HepG2 (cell line): ENCODE measurements around the gene BRAF. TPM values are rescaled to one million over a fixed set of nuclear protein-coding genes. Genes with fewer than 3 reads are reported as not detected.

Experiments
- ATAC-seq: fragments of 200-7000 bp; cut with Tn5 transposase; 3 replicates; pipeline ENCODE4 v1.9.1; 2020; ENCODE audit warnings: mild to moderate bottlenecking, moderate library complexity
- BruUV-seq: library from RNA; stranded (reverse); fragments of 400-500 nt; replicated peaks from 2 replicates; lab custom pipeline; 2021; lab: Mats Ljungman, UMichigan
- CTCF ChIA-PET: fragments of 300-600 bp; formaldehyde crosslinking; extraction: SDS; loops from one replicate; lab custom pipeline; 2021; ENCODE audit warnings: low total read pairs, inconsistent platforms, low intra/inter-chr PET ratio; lab: Yijun Ruan, JAX
- POLR2A ChIA-PET: fragments of 350-600 bp; sonication (Branson Sonifier 250); formaldehyde crosslinking; loops from one replicate; lab custom pipeline; 2020; ENCODE audit warnings: antibody characterized with exemption, inconsistent platforms; lab: Yijun Ruan, JAX
- DNase-seq: peaks from one replicate; pipeline ENCODE4 v3.0.0-alpha.2; 2015; ENCODE audit warnings: low spot score
- FAIRE-seq: peaks from 3 replicates; lab custom pipeline; 2011; peaks lifted over from hg19 to GRCh38; lab: Jason Lieb, UNC
- H2AFZ ChIP-seq: one replicate; pipeline ENCODE4 v1.6.1; 2011; ENCODE audit warnings: low read length, inconsistent platforms
- H3K27ac ChIP-seq: fragments of 300-600 bp; 3 replicates; pipeline ENCODE4 v1.8.0; 2011; ENCODE audit warnings: mixed run types, mild to moderate bottlenecking, mixed read lengths, low read length, inconsistent platforms; ENCODE audit not compliant: insufficient read depth; ENCODE audit errors: extremely low read length
- H3K27me3 ChIP-seq, 2 experiments: fragments of 200-600 bp in 1 of 2; 2 replicates in 1 of 2; 3 replicates in 1 of 2; pipeline versions ENCODE4 v1.6.0 to v1.8.0; 2011; ENCODE audit warnings: low read length in 2 of 2, mild to moderate bottlenecking in 2 of 2, moderate library complexity in 2 of 2, inconsistent platforms in 1 of 2; ENCODE audit not compliant: insufficient read depth in 2 of 2, control insufficient read depth in 1 of 2
- H3K36me3 ChIP-seq, 2 experiments: fragments of 200-600 bp in 1 of 2; replicated peaks in 1 of 2; 2 replicates in 1 of 2; 3 replicates in 1 of 2; pipeline versions ENCODE4 v1.5.1 to v1.8.0; 2011; ENCODE audit warnings: low read length in 2 of 2, inconsistent platforms in 1 of 2; ENCODE audit not compliant: insufficient read depth in 2 of 2, control insufficient read depth in 1 of 2
- H3K4me1 ChIP-seq: 2 replicates; pipeline ENCODE4 v1.5.1; 2012; ENCODE audit warnings: low read length, inconsistent platforms; ENCODE audit not compliant: insufficient read depth
- H3K4me2 ChIP-seq: 2 replicates; pipeline ENCODE4 v1.6.0; 2011; ENCODE audit warnings: low read depth, low read length, inconsistent platforms
- H3K4me3 ChIP-seq, 3 experiments: fragments of 200-600 bp in 1 of 3; sonication (generic), shearing (Covaris generic) in 1 of 3; replicated peaks in 1 of 3; 2 replicates each; pipeline ENCODE4 v1.5.1; 2011 to 2016; ENCODE audit warnings: low read length in 3 of 3, inconsistent platforms in 2 of 3, low read depth in 2 of 3, mild to moderate bottlenecking in 2 of 3, control low read depth in 1 of 3, mixed read lengths in 1 of 3; ENCODE audit not compliant: insufficient read depth in 1 of 3
- H3K79me2 ChIP-seq: one replicate; pipeline ENCODE4 v1.6.1; 2011; ENCODE audit warnings: low read length, inconsistent platforms; ENCODE audit not compliant: insufficient read depth
- H3K9ac ChIP-seq: 2 replicates; pipeline ENCODE4 v1.6.0; 2011; ENCODE audit warnings: mild to moderate bottlenecking, low read depth, low read length, inconsistent platforms; ENCODE audit not compliant: insufficient read depth
- H3K9me3 ChIP-seq: 2 replicates; pipeline ENCODE4 v1.5.1; 2012; ENCODE audit warnings: mild to moderate bottlenecking, low read length
- H4K20me1 ChIP-seq: 2 replicates; pipeline ENCODE4 v1.6.0; 2011; ENCODE audit warnings: inconsistent platforms, mild to moderate bottlenecking, low read length, moderate library complexity; ENCODE audit not compliant: insufficient read depth
- CREM ChIP-seq, 2 experiments: sonication (generic) in 1 of 2; formaldehyde crosslinking in 1 of 2; IDR thresholded peaks; 2 replicates each; pipeline versions ENCODE4 v1.4.0 to v1.6.1; 2016 to 2020; ENCODE audit warnings: antibody characterized with exemption in 1 of 2, mild to moderate bottlenecking in 1 of 2, missing genetic modification reagents in 1 of 2
- HINFP ChIP-seq: sonication (generic); formaldehyde crosslinking; IDR thresholded peaks from 2 replicates; pipeline ENCODE4 v1.4.0; 2020; ENCODE audit warnings: low read depth, mild to moderate bottlenecking, missing genetic modification reagents
- IRF1 ChIP-seq: sonication (generic); formaldehyde crosslinking; IDR thresholded peaks from 2 replicates; pipeline ENCODE4 v1.4.0; 2020; ENCODE audit warnings: low read depth, mild to moderate bottlenecking, missing genetic modification reagents
- MTF1 ChIP-seq: sonication (generic); formaldehyde crosslinking; IDR thresholded peaks from 2 replicates; pipeline ENCODE4 v1.5.0; 2020; ENCODE audit warnings: missing genetic modification reagents
- SCMH1 ChIP-seq: sonication (generic); formaldehyde crosslinking; IDR thresholded peaks from 2 replicates; pipeline ENCODE4 v1.9.0; 2021; ENCODE audit warnings: missing genetic modification reagents, mild to moderate bottlenecking, borderline replicate concordance
- ZNF691 ChIP-seq: sonication (generic); formaldehyde crosslinking; IDR thresholded peaks from 2 replicates; pipeline ENCODE4 v1.4.0; 2020; ENCODE audit warnings: missing genetic modification reagents, low read depth, mild to moderate bottlenecking, borderline replicate concordance
- ZNF781 ChIP-seq: sonication (generic); formaldehyde crosslinking; IDR thresholded peaks from 2 replicates; pipeline ENCODE4 v1.5.1; 2020; ENCODE audit warnings: borderline replicate concordance, mild to moderate bottlenecking, missing genetic modification reagents; ENCODE audit errors: not compliant biosample characterization
- WGBS: methylation state at CpG from one replicate; pipeline ENCODE4 v1.1.6; 2017; ENCODE audit warnings: low lambda C conversion rate; 5-methylcytosine and 5-hydroxymethylcytosine counted together
- in situ Hi-C: cut with HindIII; loops from 2 replicates; pipeline ENCODE4 v1.10.0; 2017; ENCODE audit warnings: low pct_unique_long_range_greater_than_20kb; ENCODE audit not compliant: extremely low pct_ligation_motif_present
- intact Hi-C: fragments of 100-400 bp; cut with micrococcal nuclease; formaldehyde crosslinking; loops from one replicate; pipeline ENCODE4 v1.10.0; 2022; ENCODE audit not compliant: unreplicated experiment
- polyA plus RNA-seq, 8 experiments: library from polyadenylated mRNA; depleted of rRNA in 3 of 8; stranded (reverse) in 7 of 8; unstranded in 1 of 8; fragments of >200 nt; fragmentation: Illumina TruSeq in 4 of 8; extraction: Trizol in 4 of 8; gene quantifications; 2 replicates each; pipeline versions ENCODE4 v1.2.1 to v1.2.3, GENCODE V29; 2011 to 2016; ENCODE audit warnings: low read depth in 4 of 8, missing spikeins in 1 of 8, mixed read lengths in 1 of 8; ENCODE audit not compliant: insufficient read depth in 1 of 8
- total RNA-seq, 5 experiments: library from RNA; depleted of rRNA; stranded (reverse); fragments of >200 nt; fragmentation: Illumina TruSeq; extraction: Trizol; gene quantifications; 2 replicates each; pipeline ENCODE4 v1.2.3, GENCODE V29; 2016; ENCODE audit warnings: low read depth in 1 of 5
- TF ChIP-seq, protein P1 (sequence below): sonication (generic); formaldehyde crosslinking; IDR thresholded peaks from 2 replicates; pipeline ENCODE4 v1.4.0; 2020; ENCODE audit warnings: missing genetic modification reagents

BRAF gene
- total and polyA plus RNA-seq, 2 of the 13 experiments (the other 11 are each of a cell fraction or from before 2014, with no cell fraction given): 12.5 to 13.4 TPM

DNA sequence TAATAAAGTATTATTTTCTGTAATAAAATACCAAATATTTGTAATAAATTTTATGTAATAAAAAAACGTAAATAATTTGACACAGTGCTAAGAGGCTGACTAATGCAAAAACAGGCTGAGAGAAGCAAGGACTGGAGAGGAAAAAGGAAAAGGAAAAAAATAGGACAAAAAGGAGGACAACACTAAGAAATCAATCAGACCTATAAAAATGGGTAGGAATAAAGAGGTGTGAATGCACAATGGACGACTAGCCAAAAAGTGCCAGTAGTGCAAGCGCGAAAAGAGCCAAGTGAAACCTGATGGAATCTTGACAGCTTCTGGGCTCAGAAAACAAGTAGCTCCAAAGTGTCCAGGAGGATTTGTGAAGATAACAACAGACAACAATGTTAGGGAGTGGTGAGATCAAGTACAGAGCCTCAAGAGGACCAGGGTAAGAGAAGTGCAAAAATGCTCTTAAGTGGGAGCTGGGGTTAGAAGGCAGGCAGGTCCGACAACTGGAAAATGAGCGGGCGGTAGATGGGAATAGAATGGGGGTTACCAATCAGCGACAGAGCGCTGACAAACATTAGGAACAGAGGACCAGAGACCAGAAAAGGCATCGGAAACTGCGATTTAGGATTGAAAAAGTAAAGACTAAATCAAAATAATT, 1.2 kb downstream of the BRAF start:
- peak; percentile 54 for ATAC-seq
- H3K79me2 ChIP-seq: peaks cover 53% of the 10 kb centered on the region
- peaks cover 45% of the 10 kb centered on the region for H3K4me1 ChIP-seq
- H3K9ac ChIP-seq: peak overlapping the region; percentile 92
- in situ Hi-C loops: no loop called here
- H3K27ac ChIP-seq: peak overlapping the region; percentile 97
- H4K20me1 ChIP-seq: 0 out of 2 replicates have a peak, but pooled peaks cover 7% of the 10 kb centered on the region
- H3K27me3 ChIP-seq: no peaks in the 10 kb centered on the region; a peak in 1 of 5 replicates
- no TSS peak for BruUV-seq
- H3K4me3 ChIP-seq: peak overlapping the region; percentile 84 to 92 (median 90)
- intact Hi-C loops: loop anchor here (1.0 to 5.0 kb wide), 4 partner anchors 41 to 112 kb away; partner anchors contain the start of gene MRPS33
- no peaks in the 10 kb centered on the region for H3K9me3 ChIP-seq
- no peak for TF ChIP-seq SCMH1 (CRISPR knock-in tag)
- no peak for TF ChIP-seq ZNF781
- no peak for TF ChIP-seq CREM (IDR thresholded peaks at IDR 0.05)
- no peak for TF ChIP-seq CREM (CRISPR knock-in tag; IDR thresholded peaks at IDR 0.05)
- TF ChIP-seq HINFP (CRISPR knock-in tag): 0 out of 2 replicates have a peak, but pooled peaks have one; percentile 26
- TF ChIP-seq, protein P1, sequence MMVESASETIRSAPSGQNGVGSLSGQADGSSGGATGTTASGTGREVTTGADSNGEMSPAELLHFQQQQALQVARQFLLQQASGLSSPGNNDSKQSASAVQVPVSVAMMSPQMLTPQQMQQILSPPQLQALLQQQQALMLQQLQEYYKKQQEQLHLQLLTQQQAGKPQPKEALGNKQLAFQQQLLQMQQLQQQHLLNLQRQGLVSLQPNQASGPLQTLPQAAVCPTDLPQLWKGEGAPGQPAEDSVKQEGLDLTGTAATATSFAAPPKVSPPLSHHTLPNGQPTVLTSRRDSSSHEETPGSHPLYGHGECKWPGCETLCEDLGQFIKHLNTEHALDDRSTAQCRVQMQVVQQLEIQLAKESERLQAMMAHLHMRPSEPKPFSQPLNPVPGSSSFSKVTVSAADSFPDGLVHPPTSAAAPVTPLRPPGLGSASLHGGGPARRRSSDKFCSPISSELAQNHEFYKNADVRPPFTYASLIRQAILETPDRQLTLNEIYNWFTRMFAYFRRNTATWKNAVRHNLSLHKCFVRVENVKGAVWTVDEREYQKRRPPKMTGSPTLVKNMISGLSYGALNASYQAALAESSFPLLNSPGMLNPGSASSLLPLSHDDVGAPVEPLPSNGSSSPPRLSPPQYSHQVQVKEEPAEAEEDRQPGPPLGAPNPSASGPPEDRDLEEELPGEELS (CRISPR knock-in tag): peak; percentile 19; the same call in 1 of the 2 replicates
- TF ChIP-seq MTF1 (CRISPR knock-in tag): no peak
- TF ChIP-seq ZNF691: no peak
- no peak for TF ChIP-seq IRF1
- TF ChIP-seq, all 625 proteins: peak for 2
- Histone ChIP-seq H3K36me3 (no peaks in the 10 kb centered on the region), H2AFZ (no peak overlapping the region), H3K4me2 (peak overlapping the region; percentile 97)
- no peak for DNase-seq
- ChIA-PET POLR2A (interaction anchor here (0.9 to 2.4 kb wide), 8 partner anchors 10 to 179 kb away, joined by 3 to 22 read pairs (median 6); partner anchors contain the start of gene MRPS33), CTCF (no interaction called here)
- no peak for FAIRE-seq
- 2% methylated on average over 11 of the region's 11 CpGs for WGBS
